KMS-11 (cell line): ENCODE results near the gene TMEM94.

Source experiments
- H2AFZ ChIP-seq: fragments of 200-600 bp; sonication (generic); 2 replicates; pipeline ENCODE4 v1.6.1; 2016; ENCODE audit warnings: antibody characterized with exemption, mixed run types, low read depth
- H3K27ac ChIP-seq: fragments of 200-600 bp; sonication (generic); 2 replicates; pipeline ENCODE4 v1.6.1; 2016; ENCODE audit warnings: mild to moderate bottlenecking, mixed run types
- H3K27me3 ChIP-seq: fragments of 200-600 bp; sonication (generic); 2 replicates; pipeline ENCODE4 v1.6.1; 2017; ENCODE audit warnings: mild to moderate bottlenecking, low read depth, mixed run types, moderate library complexity; ENCODE audit not compliant: insufficient read depth
- H3K36me3 ChIP-seq: fragments of 200-600 bp; sonication (generic); 2 replicates; pipeline ENCODE4 v1.6.1; 2017; ENCODE audit warnings: mild to moderate bottlenecking, mixed run types; ENCODE audit not compliant: insufficient read depth
- H3K4me1 ChIP-seq: fragments of 200-600 bp; sonication (generic); 2 replicates; pipeline ENCODE4 v1.6.1; 2016; ENCODE audit warnings: mild to moderate bottlenecking, low read depth, mixed run types; ENCODE audit not compliant: poor library complexity, severe bottlenecking
- H3K4me2 ChIP-seq: fragments of 200-600 bp; sonication (generic); 2 replicates; pipeline ENCODE4 v1.7.0; 2016; ENCODE audit warnings: mild to moderate bottlenecking, mixed run types
- H3K4me3 ChIP-seq: fragments of 200-600 bp; sonication (generic); IDR thresholded peaks from 2 replicates; pipeline ENCODE4 v1.6.1; 2017; ENCODE audit warnings: low read depth, low read length, mixed read lengths; ENCODE audit not compliant: insufficient read depth
- H3K79me2 ChIP-seq: fragments of 200-600 bp; sonication (generic); 2 replicates; pipeline ENCODE4 v1.6.1; 2016; ENCODE audit warnings: low read depth, mixed run types; ENCODE audit not compliant: insufficient read depth
- H3K9ac ChIP-seq: fragments of 200-600 bp; sonication (generic); 2 replicates; pipeline ENCODE4 v1.6.1; 2016; ENCODE audit warnings: mild to moderate bottlenecking, mixed run types
- H4K20me1 ChIP-seq: fragments of 200-600 bp; sonication (generic); 2 replicates; pipeline ENCODE4 v1.6.1; 2016; ENCODE audit warnings: mild to moderate bottlenecking, mixed run types; ENCODE audit not compliant: insufficient read depth
- TF ChIP-seq, protein P1 (sequence below): fragments of 200-600 bp; sonication (generic); conservative IDR thresholded peaks from 2 replicates; pipeline ENCODE4 v1.6.1; 2017; ENCODE audit warnings: low read depth, mild to moderate bottlenecking, antibody characterized with exemption, low read length, moderate library complexity, mixed read lengths

Gene TMEM94

DNA sequence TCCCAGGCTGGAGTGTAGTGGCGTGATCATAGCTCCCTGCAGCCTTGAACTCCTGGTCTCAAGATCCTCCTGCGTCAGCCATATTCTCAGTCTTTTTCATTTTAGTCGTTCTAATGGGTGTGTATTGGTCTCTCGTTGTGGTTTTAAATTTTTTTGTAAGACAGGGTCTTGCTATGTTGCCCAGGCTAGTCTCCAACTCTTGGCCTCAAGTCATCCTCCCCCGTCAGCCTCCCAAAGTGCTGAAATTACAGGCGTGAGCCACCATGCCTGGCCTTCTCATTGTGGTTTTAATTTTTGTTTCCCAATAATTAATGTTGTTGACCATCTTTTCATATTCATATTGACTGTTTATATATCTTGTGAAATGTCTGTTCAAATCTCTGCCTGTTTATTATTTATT is 8.6 kb downstream of the TMEM94 start:
- no peak overlapping the region for H3K27ac ChIP-seq
- H3K79me2 ChIP-seq, result peaks cover 16% of the 10 kb centered on the region; the same call in 1 of the 2 replicates
- no peaks in the 10 kb centered on the region for H4K20me1 ChIP-seq

DNA sequence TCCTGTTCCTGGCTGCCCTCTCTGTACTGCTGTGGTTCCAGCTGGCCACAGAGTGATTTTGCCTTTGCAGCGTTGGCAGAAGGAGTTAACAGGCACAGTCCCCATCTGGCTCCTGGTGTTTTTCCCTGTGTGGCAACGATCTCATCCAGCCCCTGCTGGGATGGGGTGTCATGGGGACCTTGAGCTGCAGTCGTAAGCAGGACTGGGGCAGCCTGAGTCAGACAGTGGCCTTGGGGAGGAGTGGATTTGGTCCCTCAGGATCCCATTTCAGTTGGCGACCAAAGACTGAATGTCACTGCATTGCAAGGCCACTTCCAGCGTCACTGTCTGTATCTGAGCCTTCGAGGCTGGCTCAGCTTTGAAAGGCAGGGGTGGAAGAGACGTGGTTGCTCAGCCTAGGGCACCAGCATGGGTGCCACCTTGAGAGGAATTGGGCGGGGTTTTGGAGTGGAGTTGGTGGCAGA is 11.9 kb downstream of the TMEM94 start:
- TF ChIP-seq, protein P1, sequence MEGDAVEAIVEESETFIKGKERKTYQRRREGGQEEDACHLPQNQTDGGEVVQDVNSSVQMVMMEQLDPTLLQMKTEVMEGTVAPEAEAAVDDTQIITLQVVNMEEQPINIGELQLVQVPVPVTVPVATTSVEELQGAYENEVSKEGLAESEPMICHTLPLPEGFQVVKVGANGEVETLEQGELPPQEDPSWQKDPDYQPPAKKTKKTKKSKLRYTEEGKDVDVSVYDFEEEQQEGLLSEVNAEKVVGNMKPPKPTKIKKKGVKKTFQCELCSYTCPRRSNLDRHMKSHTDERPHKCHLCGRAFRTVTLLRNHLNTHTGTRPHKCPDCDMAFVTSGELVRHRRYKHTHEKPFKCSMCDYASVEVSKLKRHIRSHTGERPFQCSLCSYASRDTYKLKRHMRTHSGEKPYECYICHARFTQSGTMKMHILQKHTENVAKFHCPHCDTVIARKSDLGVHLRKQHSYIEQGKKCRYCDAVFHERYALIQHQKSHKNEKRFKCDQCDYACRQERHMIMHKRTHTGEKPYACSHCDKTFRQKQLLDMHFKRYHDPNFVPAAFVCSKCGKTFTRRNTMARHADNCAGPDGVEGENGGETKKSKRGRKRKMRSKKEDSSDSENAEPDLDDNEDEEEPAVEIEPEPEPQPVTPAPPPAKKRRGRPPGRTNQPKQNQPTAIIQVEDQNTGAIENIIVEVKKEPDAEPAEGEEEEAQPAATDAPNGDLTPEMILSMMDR, result no peak
- H4K20me1 ChIP-seq, result no peaks in the 10 kb centered on the region
- H3K27me3 ChIP-seq, result no peaks in the 10 kb centered on the region
- H2AFZ ChIP-seq, result no peak overlapping the region
- H3K9ac ChIP-seq, result no peak overlapping the region
- H3K79me2 ChIP-seq, result peaks cover 9% of the 10 kb centered on the region; the same call in 1 of the 2 replicates
- H3K4me2 ChIP-seq, result no peak overlapping the region
- no peaks in the 10 kb centered on the region for H3K36me3 ChIP-seq
- no peak overlapping the region for H3K27ac ChIP-seq
- peaks cover 16% of the 10 kb centered on the region for H3K4me1 ChIP-seq
- no peak overlapping the region for H3K4me3 ChIP-seq

More for the DNA sequence above, 8.6 kb downstream of the TMEM94 start:
- H2AFZ ChIP-seq, result no peak overlapping the region
- TF ChIP-seq, protein P1, result no peak
- no peak overlapping the region for H3K4me3 ChIP-seq
- H3K27me3 ChIP-seq, result no peaks in the 10 kb centered on the region
- H3K4me2 ChIP-seq, result no peak overlapping the region
- no peak overlapping the region for H3K9ac ChIP-seq
- peaks cover 23% of the 10 kb centered on the region for H3K4me1 ChIP-seq
- H3K36me3 ChIP-seq, result no peaks in the 10 kb centered on the region

GRCh38 chr17:75468779-75469373 is 12.4 kb downstream of the TMEM94 start:
- no peak overlapping the region for H3K27ac ChIP-seq
- TF ChIP-seq, protein P1, result no peak
- H3K4me1 ChIP-seq, result peaks cover 16% of the 10 kb centered on the region
- peaks cover 9% of the 10 kb centered on the region; the same call in 1 of the 2 replicates for H3K79me2 ChIP-seq
- no peaks in the 10 kb centered on the region for H3K36me3 ChIP-seq
- no peaks in the 10 kb centered on the region for H3K27me3 ChIP-seq
- H3K9ac ChIP-seq, result no peak overlapping the region
- no peaks in the 10 kb centered on the region for H4K20me1 ChIP-seq
- H2AFZ ChIP-seq, result no peak overlapping the region
- H3K4me3 ChIP-seq, result no peak overlapping the region
- no peak overlapping the region for H3K4me2 ChIP-seq

- no peaks in the 10 kb centered on the region for H4K20me1 ChIP-seq
- TF ChIP-seq, protein P1, result no peak
- no peaks in the 10 kb centered on the region for H3K36me3 ChIP-seq
- 0 out of 2 replicates have a peak, but pooled peaks cover 4% of the 10 kb centered on the region for H3K79me2 ChIP-seq
- H3K4me1 ChIP-seq, result peaks cover 16% of the 10 kb centered on the region
- H3K27ac ChIP-seq, result 0 out of 2 replicates have a peak overlapping the region, but pooled peaks have one; percentile 27
- no peaks in the 10 kb centered on the region for H3K27me3 ChIP-seq
- no peak overlapping the region for H3K4me3 ChIP-seq
- H3K9ac ChIP-seq, result no peak overlapping the region
- H3K4me2 ChIP-seq, result no peak overlapping the region
- no peak overlapping the region for H2AFZ ChIP-seq
These were observed 14.8 kb downstream of the TMEM94 start for GRCh38 chr17:75471207-75471606.
